HEK293 (cell line): ENCODE data around the gene ATG12.

Experiments
- FEZF1 ChIP-seq: fragments of 450-650 bp; formaldehyde crosslinking; IDR thresholded peaks from 2 replicates; pipeline ENCODE4 v1.5.1; 2016; ENCODE audit warnings: missing biosample characterization, missing genetic modification characterization
- GLIS2 ChIP-seq: fragments of 450-650 bp; formaldehyde crosslinking; IDR thresholded peaks from 2 replicates; pipeline ENCODE4 v1.5.1; 2016; ENCODE audit warnings: missing biosample characterization, missing genetic modification characterization
- IKZF3 ChIP-seq: fragments of 450-650 bp; IDR thresholded peaks from 2 replicates; pipeline ENCODE4 v1.5.0; 2018; ENCODE audit warnings: missing biosample characterization, mild to moderate bottlenecking, missing genetic modification characterization, moderate library complexity
- KLF1 ChIP-seq: fragments of 450-650 bp; formaldehyde crosslinking; IDR thresholded peaks from 2 replicates; pipeline ENCODE4 v1.5.1; 2016; ENCODE audit warnings: missing biosample characterization, missing genetic modification characterization
- MZF1 ChIP-seq: fragments of 450-650 bp; formaldehyde crosslinking; IDR thresholded peaks from 2 replicates; pipeline ENCODE4 v1.5.1; 2017; ENCODE audit warnings: missing biosample characterization, missing genetic modification characterization, borderline replicate concordance
- PRDM1 ChIP-seq: fragments of 450-650 bp; formaldehyde crosslinking; IDR thresholded peaks from 2 replicates; pipeline ENCODE4; 2016; ENCODE audit warnings: missing biosample characterization, missing genetic modification characterization
- ZBTB20 ChIP-seq: fragments of 450-650 bp; formaldehyde crosslinking; IDR thresholded peaks from 2 replicates; pipeline ENCODE4 v1.5.1; 2016; ENCODE audit warnings: missing biosample characterization, missing genetic modification characterization
- ZBTB7A ChIP-seq: fragments of 450-650 bp; formaldehyde crosslinking; IDR thresholded peaks from 2 replicates; pipeline ENCODE4 v1.5.1; 2016; ENCODE audit warnings: low read depth, missing biosample characterization, missing genetic modification characterization
- ZFHX2 ChIP-seq: fragments of 450-650 bp; formaldehyde crosslinking; conservative IDR thresholded peaks from 2 replicates; pipeline ENCODE4 v1.5.1; 2016; ENCODE audit warnings: missing biosample characterization, missing genetic modification characterization
- ZIC2 ChIP-seq: fragments of 450-650 bp; formaldehyde crosslinking; IDR thresholded peaks from 2 replicates; pipeline ENCODE4 v1.5.1; 2016; ENCODE audit warnings: missing biosample characterization, missing genetic modification characterization
- ZNF133 ChIP-seq: fragments of 450-650 bp; formaldehyde crosslinking; IDR thresholded peaks from 2 replicates; pipeline ENCODE4 v1.5.1; 2016; ENCODE audit warnings: missing biosample characterization, missing genetic modification characterization
- ZNF155 ChIP-seq: fragments of 450-650 bp; formaldehyde crosslinking; IDR thresholded peaks from 2 replicates; pipeline ENCODE4 v1.5.1; 2016; ENCODE audit warnings: missing biosample characterization, missing genetic modification characterization
- ZNF221 ChIP-seq: fragments of 450-650 bp; formaldehyde crosslinking; IDR thresholded peaks from 2 replicates; pipeline ENCODE4 v1.5.1; 2017; ENCODE audit warnings: missing biosample characterization, missing genetic modification characterization, borderline replicate concordance
- ZNF266 ChIP-seq: fragments of 450-650 bp; formaldehyde crosslinking; IDR thresholded peaks from 2 replicates; pipeline ENCODE4 v1.5.1; 2016; ENCODE audit warnings: missing biosample characterization, missing genetic modification characterization, low read depth
- ZNF335 ChIP-seq: fragments of 450-650 bp; formaldehyde crosslinking; conservative IDR thresholded peaks from 2 replicates; pipeline ENCODE4 v1.5.1; 2016; ENCODE audit warnings: missing biosample characterization, missing genetic modification characterization
- ZNF423 ChIP-seq: fragments of 450-650 bp; formaldehyde crosslinking; IDR thresholded peaks from 2 replicates; pipeline ENCODE4 v1.5.1; 2016; ENCODE audit warnings: missing biosample characterization, missing genetic modification characterization
- ZNF449 ChIP-seq: fragments of 450-650 bp; formaldehyde crosslinking; IDR thresholded peaks from 2 replicates; pipeline ENCODE4 v1.5.1; 2017; ENCODE audit warnings: missing biosample characterization, mild to moderate bottlenecking, missing genetic modification characterization, moderate library complexity
- ZNF501 ChIP-seq: fragments of 450-650 bp; formaldehyde crosslinking; IDR thresholded peaks from 2 replicates; pipeline ENCODE4 v1.5.1; 2016; ENCODE audit warnings: missing biosample characterization, missing genetic modification characterization
- ZNF510 ChIP-seq: fragments of 450-650 bp; formaldehyde crosslinking; IDR thresholded peaks from 2 replicates; pipeline ENCODE4 v1.5.1; 2018; ENCODE audit warnings: mild to moderate bottlenecking, missing genetic modification characterization, missing biosample characterization; ENCODE audit not compliant: insufficient replicate concordance
- ZNF555 ChIP-seq: fragments of 450-650 bp; formaldehyde crosslinking; conservative IDR thresholded peaks from 2 replicates; pipeline ENCODE4 v1.5.1; 2017; ENCODE audit warnings: missing biosample characterization, mild to moderate bottlenecking, missing genetic modification characterization, inconsistent platforms
- ZNF596 ChIP-seq: fragments of 450-650 bp; IDR thresholded peaks from 2 replicates; pipeline ENCODE4 v1.5.0; 2018; ENCODE audit warnings: missing biosample characterization, mild to moderate bottlenecking, missing genetic modification characterization, moderate library complexity
- ZNF621 ChIP-seq: fragments of 450-650 bp; formaldehyde crosslinking; IDR thresholded peaks from 2 replicates; pipeline ENCODE4 v1.5.1; 2017; ENCODE audit warnings: missing biosample characterization, missing genetic modification characterization
- ZNF664 ChIP-seq: fragments of 450-650 bp; formaldehyde crosslinking; IDR thresholded peaks from 2 replicates; pipeline ENCODE4 v1.5.1; 2016; ENCODE audit warnings: missing biosample characterization, missing genetic modification characterization
- ZNF791 ChIP-seq: fragments of 450-650 bp; formaldehyde crosslinking; IDR thresholded peaks from 2 replicates; pipeline ENCODE4 v1.5.1; 2016; ENCODE audit warnings: missing biosample characterization, missing genetic modification characterization
- ZSCAN23 ChIP-seq: fragments of 450-650 bp; formaldehyde crosslinking; IDR thresholded peaks from 2 replicates; pipeline ENCODE4 v1.5.1; 2016; ENCODE audit warnings: missing biosample characterization, missing genetic modification characterization
- ZSCAN30 ChIP-seq: fragments of 450-650 bp; IDR thresholded peaks from 2 replicates; pipeline ENCODE4 v1.5.1; 2018; ENCODE audit warnings: missing biosample characterization, mild to moderate bottlenecking, missing genetic modification characterization, moderate library complexity
- ZSCAN4 ChIP-seq: fragments of 450-650 bp; formaldehyde crosslinking; IDR thresholded peaks from 2 replicates; pipeline ENCODE4 v1.5.1; 2017; ENCODE audit warnings: missing biosample characterization, missing genetic modification characterization
- TF ChIP-seq, protein P1 (sequence below): fragments of 450-650 bp; formaldehyde crosslinking; IDR thresholded peaks from 2 replicates; pipeline ENCODE4 v1.5.1; 2017; ENCODE audit warnings: missing biosample characterization, missing genetic modification characterization
- TF ChIP-seq, protein P2 (sequence below): fragments of 450-650 bp; formaldehyde crosslinking; IDR thresholded peaks from 2 replicates; pipeline ENCODE4 v1.5.1; 2016; ENCODE audit warnings: missing biosample characterization, missing genetic modification characterization
- TF ChIP-seq, protein P3 (sequence below): fragments of 450-650 bp; formaldehyde crosslinking; IDR thresholded peaks from 2 replicates; pipeline ENCODE4 v1.5.1; 2016; ENCODE audit warnings: missing biosample characterization, missing genetic modification characterization
- TF ChIP-seq, protein P4 (sequence below): fragments of 450-650 bp; formaldehyde crosslinking; IDR thresholded peaks from 2 replicates; pipeline ENCODE4 v1.5.1; 2016; ENCODE audit warnings: missing biosample characterization, missing genetic modification characterization

Gene ATG12

DNA sequence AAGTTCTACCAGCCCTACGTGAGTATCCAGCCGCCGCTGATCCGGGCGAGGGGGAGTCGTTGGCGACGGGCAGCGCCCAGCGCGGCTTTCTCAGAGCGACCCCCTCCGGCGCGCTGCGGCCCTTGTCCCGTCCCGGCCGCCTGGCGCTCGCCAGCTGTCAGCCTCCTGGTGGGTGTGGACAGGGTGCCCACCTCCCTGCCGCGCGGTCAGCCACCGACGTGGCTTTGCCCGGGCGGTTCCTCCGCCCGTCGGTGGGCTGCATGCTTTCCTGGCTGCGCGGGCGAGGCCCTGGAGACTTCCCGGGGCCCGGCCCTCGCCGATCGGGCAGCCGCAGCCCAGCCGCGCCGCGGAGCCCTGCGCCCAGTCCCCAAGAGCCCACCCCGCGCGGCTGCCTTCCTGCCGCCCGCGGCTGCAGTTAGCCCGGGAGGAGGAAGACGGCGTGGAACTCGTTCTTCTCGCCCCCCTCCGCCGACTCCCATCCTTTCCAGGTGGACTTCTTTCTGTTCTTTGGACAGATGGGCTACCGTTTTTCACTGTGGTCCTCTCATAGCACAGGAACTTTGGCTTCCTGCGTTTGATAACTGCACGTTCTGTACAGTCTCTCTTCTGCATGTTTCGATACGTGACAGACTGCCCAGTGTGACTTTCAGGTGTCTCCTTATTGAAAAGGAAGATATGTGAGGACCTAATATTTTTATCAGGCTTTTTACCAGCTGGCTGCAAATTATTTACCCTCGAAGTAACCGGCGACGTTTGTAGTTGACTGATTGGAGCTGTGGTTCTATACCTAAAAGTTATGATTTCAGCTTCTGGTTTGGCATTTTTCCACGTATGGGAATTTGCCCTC is 947 bp upstream of the ATG12 start (continued):
- TF ChIP-seq ZNF664 (tag by site-specific recombination) = no peak
- TF ChIP-seq ZNF335 = peak; percentile 89
- no peak for TF ChIP-seq ZNF555 (tag by site-specific recombination)
- no peak for TF ChIP-seq ZNF501 (tag by site-specific recombination)
- TF ChIP-seq FEZF1 (tag by site-specific recombination) = 0 out of 2 replicates have a peak, but pooled peaks have one; percentile 6
- 0 out of 2 replicates have a peak, but pooled peaks have one; percentile 8 for TF ChIP-seq ZNF596 (tag by site-specific recombination)
- TF ChIP-seq PRDM1 (tag by site-specific recombination) = no peak
- no peak for TF ChIP-seq ZSCAN23 (tag by site-specific recombination)
- TF ChIP-seq KLF1 = 0 out of 2 replicates have a peak, but pooled peaks have one; percentile 4
- peak; percentile 15; the same call in 1 of the 2 replicates for TF ChIP-seq ZBTB7A (tag by site-specific recombination)
- TF ChIP-seq ZIC2 (tag by site-specific recombination) = peak; percentile 98
- TF ChIP-seq, protein P1, sequence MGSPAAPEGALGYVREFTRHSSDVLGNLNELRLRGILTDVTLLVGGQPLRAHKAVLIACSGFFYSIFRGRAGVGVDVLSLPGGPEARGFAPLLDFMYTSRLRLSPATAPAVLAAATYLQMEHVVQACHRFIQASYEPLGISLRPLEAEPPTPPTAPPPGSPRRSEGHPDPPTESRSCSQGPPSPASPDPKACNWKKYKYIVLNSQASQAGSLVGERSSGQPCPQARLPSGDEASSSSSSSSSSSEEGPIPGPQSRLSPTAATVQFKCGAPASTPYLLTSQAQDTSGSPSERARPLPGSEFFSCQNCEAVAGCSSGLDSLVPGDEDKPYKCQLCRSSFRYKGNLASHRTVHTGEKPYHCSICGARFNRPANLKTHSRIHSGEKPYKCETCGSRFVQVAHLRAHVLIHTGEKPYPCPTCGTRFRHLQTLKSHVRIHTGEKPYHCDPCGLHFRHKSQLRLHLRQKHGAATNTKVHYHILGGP (tag by site-specific recombination) = no peak
- TF ChIP-seq IKZF3 (tag by site-specific recombination) = no peak
- TF ChIP-seq, protein P2, sequence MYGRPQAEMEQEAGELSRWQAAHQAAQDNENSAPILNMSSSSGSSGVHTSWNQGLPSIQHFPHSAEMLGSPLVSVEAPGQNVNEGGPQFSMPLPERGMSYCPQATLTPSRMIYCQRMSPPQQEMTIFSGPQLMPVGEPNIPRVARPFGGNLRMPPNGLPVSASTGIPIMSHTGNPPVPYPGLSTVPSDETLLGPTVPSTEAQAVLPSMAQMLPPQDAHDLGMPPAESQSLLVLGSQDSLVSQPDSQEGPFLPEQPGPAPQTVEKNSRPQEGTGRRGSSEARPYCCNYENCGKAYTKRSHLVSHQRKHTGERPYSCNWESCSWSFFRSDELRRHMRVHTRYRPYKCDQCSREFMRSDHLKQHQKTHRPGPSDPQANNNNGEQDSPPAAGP = 0 out of 2 replicates have a peak, but pooled peaks have one; percentile 12
- TF ChIP-seq ZSCAN30 (tag by site-specific recombination) = peak; percentile 58
- TF ChIP-seq ZNF266 (tag by site-specific recombination) = no peak
- TF ChIP-seq GLIS2 (tag by site-specific recombination) = peak; percentile 98
- TF ChIP-seq ZNF155 = no peak
- TF ChIP-seq ZNF449 (tag by site-specific recombination) = peak; percentile 51; the same call in 1 of the 2 replicates
- no peak for TF ChIP-seq ZNF221
- TF ChIP-seq ZNF621 = no peak
- TF ChIP-seq ZSCAN4 (tag by site-specific recombination) = no peak
- TF ChIP-seq ZNF510 (tag by site-specific recombination) = no peak
- peak; percentile 86 for TF ChIP-seq ZBTB20 (tag by site-specific recombination)
- TF ChIP-seq ZNF791 (tag by site-specific recombination) = no peak
- no peak for TF ChIP-seq ZNF133 (tag by site-specific recombination)
- peak; percentile 98 for TF ChIP-seq ZNF423 (tag by site-specific recombination)
- TF ChIP-seq ZFHX2 (tag by site-specific recombination) = peak; percentile 75
- TF ChIP-seq, protein P3, sequence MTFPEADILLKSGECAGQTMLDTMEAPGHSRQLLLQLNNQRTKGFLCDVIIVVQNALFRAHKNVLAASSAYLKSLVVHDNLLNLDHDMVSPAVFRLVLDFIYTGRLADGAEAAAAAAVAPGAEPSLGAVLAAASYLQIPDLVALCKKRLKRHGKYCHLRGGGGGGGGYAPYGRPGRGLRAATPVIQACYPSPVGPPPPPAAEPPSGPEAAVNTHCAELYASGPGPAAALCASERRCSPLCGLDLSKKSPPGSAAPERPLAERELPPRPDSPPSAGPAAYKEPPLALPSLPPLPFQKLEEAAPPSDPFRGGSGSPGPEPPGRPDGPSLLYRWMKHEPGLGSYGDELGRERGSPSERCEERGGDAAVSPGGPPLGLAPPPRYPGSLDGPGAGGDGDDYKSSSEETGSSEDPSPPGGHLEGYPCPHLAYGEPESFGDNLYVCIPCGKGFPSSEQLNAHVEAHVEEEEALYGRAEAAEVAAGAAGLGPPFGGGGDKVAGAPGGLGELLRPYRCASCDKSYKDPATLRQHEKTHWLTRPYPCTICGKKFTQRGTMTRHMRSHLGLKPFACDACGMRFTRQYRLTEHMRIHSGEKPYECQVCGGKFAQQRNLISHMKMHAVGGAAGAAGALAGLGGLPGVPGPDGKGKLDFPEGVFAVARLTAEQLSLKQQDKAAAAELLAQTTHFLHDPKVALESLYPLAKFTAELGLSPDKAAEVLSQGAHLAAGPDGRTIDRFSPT (tag by site-specific recombination) = peak; percentile 96
- TF ChIP-seq, protein P4, sequence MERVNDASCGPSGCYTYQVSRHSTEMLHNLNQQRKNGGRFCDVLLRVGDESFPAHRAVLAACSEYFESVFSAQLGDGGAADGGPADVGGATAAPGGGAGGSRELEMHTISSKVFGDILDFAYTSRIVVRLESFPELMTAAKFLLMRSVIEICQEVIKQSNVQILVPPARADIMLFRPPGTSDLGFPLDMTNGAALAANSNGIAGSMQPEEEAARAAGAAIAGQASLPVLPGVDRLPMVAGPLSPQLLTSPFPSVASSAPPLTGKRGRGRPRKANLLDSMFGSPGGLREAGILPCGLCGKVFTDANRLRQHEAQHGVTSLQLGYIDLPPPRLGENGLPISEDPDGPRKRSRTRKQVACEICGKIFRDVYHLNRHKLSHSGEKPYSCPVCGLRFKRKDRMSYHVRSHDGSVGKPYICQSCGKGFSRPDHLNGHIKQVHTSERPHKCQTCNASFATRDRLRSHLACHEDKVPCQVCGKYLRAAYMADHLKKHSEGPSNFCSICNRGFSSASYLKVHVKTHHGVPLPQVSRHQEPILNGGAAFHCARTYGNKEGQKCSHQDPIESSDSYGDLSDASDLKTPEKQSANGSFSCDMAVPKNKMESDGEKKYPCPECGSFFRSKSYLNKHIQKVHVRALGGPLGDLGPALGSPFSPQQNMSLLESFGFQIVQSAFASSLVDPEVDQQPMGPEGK = peak; percentile 45; the same call in 1 of the 2 replicates
- no peak for TF ChIP-seq MZF1
